GM11168 (cell line): Measurements from ENCODE around the gene SSMEM1.
"Not testable (repeated sequence)": the region's sequence is repeated elsewhere in the genome, so short reads cannot be mapped to it uniquely, and the experiment has no call there.

Experiments
- in situ Hi-C: fragments of 300-500 bp; cut with MboI; formaldehyde crosslinking; loops from one replicate; pipeline ENCODE4 v1.12.0; 2022; ENCODE audit warnings: low sequenced_read_pairs; ENCODE audit not compliant: unreplicated experiment

Gene SSMEM1

GRCh38 chr7:130207642-130208041 lies at the start of gene SSMEM1:
SSMEM1 (plus strand) TSS chr7:130207860; CDS start chr7:130207911, 51 bp downstream.
- in situ Hi-C loops = no loop called here

GRCh38 chr7:130160023-130160422 lies 47.6 kb upstream of the SSMEM1 start:
- in situ Hi-C loops = no loop called here

DNA sequence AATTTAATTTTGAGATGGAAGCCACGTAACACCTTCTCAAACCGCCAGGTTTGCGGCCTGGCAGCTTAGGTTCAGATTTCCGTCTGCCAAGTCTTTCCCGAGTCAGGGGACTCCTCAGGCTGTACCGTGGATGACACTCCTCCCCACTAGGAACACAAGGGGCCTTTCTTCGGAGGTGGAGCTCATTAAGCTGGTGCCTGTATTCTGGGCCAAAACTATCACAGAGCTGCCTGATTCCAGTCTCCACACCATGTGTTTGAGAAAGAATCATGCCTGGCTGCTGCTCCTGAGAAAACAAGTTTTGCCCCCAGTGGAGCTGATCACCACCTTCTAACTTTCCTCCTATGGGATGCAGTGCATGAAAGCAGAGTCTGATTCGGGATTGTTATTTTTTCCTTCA lies 47.2 kb upstream of the SSMEM1 start:
- in situ Hi-C loops = no loop called here

DNA sequence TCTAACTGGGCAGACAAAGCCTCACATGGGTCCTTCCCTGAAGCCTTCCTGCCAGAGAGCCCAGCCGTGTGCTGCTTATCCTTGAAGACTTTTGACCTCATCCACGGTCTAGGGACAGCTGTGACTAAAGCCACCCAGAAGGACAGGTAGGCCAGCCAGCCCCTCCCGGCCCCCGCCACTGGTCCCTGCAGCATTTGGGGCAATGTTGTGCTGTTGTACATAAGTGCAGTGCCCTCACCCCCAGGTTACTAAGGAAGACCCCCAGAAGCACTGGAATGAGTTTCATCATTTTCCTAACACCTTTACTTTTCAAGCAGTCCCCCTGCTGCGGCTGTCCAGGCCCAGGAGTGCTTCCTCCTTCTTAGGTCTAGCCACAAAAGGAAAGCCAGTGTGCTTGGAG lies 45.5 kb upstream of the SSMEM1 start:
- in situ Hi-C loops = no loop called here

GRCh38 chr7:130174237-130174959 lies 33.3 kb upstream of the SSMEM1 start:
- in situ Hi-C loops = no loop called here

GRCh38 chr7:130178251-130178650 lies 29.4 kb upstream of the SSMEM1 start:
- in situ Hi-C loops = no loop called here

GRCh38 chr7:130179631-130180030 lies 28.0 kb upstream of the SSMEM1 start:
- in situ Hi-C loops = no loop called here

DNA sequence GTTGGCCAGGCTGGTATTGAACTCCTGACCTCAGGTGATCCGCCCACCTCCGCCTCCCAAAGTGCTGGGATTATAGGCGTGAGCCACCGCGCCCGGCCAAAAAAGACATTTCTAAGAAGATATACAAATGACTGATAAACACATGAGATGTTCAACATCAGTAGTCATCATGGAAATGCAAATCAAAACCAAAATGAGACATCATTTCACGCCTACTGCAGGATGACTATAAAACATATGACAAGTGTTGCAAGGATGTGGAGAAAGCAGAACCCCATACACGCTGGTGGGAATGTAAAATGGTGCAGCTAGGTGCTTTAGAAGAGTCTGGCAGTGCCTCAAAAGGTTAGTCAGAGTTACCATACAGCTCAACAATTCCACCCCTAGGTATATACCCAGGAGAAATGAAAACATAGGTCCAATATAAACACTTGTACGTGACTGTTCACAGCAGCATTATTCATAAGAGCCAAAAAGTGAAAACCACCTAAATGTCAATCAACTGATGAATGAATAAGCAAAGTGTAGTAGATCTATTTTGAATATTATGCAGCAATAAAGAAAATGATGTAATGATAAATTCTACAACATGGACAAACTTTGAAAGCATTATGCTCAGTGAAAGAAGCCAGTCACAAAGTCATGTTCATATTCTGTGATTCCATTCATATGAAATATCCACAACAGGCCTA lies 26.9 kb upstream of the SSMEM1 start:
- in situ Hi-C loops = no loop called here

DNA sequence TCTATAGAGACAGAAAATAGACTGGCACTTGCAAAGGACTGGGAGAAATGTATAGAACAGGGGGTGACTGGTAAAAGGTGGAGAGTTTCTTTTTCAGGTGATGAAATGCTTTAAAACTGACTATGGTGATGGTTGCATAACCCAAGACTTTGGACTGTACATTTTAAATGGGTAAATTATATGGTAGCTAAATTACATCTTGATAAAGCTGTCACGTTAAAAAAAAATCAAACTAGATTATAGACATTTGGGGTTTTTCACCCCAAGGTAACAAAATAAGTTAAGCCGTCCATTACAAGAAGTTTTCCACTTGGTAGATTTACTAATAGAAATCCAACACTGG lies 26.4 kb upstream of the SSMEM1 start:
- in situ Hi-C loops = no loop called here

DNA sequence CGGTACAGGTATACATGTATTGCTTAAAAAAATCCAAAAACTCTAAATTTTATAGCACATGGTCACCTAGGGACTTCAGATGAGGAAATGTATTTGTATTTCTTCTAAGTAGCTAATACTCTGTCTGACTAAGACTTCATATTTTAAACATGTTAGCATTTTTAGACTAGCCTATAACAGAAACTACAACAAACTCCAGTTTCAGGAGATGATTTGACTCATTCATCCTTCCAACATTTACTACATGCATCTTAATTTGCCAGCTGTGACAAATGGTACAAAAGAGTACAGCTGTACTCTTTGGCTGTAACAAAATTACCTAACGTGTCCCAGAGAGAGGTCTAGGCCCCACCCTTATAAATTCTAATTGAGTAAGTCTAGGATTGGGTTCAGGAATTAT lies 24.7 kb upstream of the SSMEM1 start:
- in situ Hi-C loops = no loop called here

DNA sequence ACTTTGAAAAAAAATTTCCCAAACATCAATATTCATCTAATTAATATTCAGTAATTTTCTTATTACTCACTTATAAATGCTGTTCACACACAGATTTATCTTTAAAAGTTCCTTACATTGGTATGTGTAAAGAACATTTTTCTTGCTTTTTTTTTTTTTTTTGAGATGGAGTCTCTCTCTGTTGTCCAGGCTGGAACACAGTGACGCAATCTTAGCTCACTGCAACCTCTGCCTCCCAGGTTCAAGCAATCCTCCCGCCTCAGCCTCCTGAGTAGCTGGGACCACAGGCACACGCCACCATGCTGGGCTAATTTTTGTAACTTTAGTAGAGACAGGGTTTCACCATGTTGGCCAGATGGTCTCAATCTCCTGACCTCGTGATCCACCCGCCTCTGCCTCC lies 23.3 kb upstream of the SSMEM1 start:
- in situ Hi-C loops = not testable (repeated sequence)

GRCh38 chr7:130187360-130187759 lies 20.3 kb upstream of the SSMEM1 start:
- in situ Hi-C loops = no loop called here

DNA sequence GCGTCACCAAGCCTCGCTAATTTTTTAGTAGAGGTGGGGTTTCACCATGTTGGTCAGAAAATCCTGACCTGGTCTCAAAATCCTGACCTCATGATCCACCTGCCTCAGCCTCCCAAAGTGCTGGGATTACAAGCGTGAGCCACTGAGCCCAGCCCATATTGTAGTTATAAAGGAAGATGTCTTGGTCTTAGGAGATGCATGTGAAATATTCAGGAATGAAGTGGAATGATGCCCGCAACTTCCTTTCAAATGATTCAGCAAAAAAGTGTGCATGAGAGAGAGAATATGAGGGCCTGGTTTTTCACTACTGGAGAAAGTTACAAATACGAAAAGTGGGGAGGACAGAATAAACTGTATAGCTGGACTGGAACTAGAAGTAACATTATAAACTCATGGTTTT lies 18.3 kb upstream of the SSMEM1 start:
- in situ Hi-C loops = no loop called here

GRCh38 chr7:130191791-130192190 lies 15.9 kb upstream of the SSMEM1 start:
- in situ Hi-C loops = no loop called here

DNA sequence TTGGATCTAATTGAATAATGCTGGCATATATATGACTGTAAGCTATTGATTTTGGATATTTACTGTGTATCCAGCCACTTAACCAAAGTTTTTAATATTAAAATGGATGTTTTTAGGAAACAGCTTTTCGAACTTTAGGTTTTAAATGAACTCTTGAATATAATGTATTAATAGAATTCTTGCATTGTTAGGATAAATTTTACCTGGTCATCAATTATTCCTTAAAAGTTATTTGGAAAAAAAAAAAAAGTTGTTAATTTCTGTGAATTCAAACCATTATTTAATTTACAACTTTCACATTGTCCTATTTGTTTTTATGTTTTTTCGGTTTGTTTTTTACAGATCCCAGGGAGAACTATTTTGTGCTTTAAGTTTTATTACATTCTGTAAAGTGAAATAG lies 12.3 kb upstream of the SSMEM1 start:
- in situ Hi-C loops = no loop called here

DNA sequence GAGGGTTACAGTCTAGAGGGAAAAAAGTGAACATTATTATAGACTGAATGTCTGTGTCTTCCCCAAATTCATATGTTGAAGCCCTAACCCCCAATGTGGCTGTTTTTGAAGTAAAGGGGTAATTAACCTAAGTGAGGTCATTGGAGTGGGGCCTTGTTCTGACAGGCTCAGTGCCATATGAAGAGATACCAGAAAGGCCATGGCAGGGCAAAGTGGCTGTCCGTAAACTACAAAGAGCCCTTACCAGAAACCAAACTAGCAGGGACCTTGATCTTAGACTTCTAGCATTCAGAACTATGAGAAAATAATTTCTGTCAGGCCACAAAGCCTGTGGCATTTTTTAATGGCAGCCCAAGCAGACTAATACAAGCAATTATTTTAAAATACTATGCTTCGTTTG lies 11.2 kb upstream of the SSMEM1 start:
- in situ Hi-C loops = no loop called here

- in situ Hi-C loops = no loop called here
Measured at GRCh38 chr7:130197094-130197493, 10.6 kb upstream of the SSMEM1 start.

GRCh38 chr7:130201796-130202195 lies 5.9 kb upstream of the SSMEM1 start:
- in situ Hi-C loops = no loop called here

DNA sequence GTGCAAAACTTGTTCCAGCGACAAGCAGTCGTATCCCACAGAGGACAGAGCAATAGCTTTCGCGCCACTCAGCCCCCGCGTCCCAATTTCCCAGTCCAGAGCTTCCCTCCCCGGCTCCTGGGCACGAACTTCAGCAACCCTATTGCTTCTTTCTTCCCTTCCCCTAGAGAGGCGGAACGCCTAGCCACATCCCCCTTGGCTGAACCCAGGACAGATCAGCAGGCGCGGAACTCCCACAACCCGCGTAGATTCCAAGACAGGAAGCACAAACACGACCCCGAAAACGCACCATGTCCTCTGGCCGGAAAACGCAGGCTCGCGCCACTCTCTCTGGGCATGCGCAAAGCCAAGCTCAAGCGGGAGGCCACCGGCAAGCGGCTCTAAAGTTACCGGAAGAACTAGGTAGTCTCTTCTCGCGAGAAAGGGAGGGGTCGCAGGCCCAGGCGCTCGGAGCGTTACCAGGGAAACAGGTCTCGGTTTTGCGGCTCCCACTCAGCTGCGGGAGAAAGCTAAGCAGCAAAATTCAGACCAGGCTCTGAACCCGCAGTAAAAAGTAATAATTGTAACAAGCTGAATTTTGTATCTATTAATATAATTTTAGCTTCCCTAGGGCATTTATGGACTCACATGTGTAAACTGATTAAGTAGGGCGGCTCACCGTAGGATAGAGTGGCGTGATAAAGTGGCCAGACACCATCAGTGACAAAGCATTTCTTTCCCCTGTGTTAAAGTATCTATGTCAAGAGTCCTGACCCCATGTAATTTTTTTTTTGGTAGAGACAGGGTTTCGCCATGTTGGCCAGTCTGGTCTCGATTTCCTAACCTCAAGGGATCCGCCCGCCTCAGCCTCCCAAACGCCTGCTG lies 2.3 kb upstream of the SSMEM1 start, which contains the start of gene TMEM209:
Gene TMEM209, minus strand, starts transcription at position 323 of the 864 bp plus-strand sequence. Its CDS starts 31 bp downstream, at position 292.
- in situ Hi-C loops = no loop called here

DNA sequence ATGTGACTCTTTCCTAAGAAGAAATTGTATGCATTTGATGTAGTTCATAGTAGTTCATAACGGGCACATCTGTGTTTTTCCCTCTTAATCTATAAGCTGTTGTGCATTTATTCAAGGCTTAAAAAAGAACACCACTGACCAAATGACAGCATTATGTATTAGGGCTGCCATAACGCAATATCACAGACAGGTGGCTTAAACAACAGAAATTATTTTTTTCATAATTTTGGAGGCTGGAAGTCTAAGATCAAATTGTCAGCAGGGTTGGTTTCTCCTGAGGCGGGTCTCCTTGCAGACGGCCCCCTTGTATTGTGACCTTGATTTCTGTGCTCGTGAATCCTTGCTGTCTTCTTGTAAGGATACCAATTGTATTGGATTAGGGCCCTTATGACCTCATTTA lies 627 bp upstream of the SSMEM1 start:
- in situ Hi-C loops = no loop called here

GRCh38 chr7:130208516-130208915 lies 856 bp downstream of the SSMEM1 start:
- in situ Hi-C loops = no loop called here
